ENCODE measurements around the gene HIP1.
"Not testable (repeated sequence)": the region's sequence is repeated elsewhere in the genome, so short reads cannot be mapped to it uniquely, and the experiment has no call there.

HIP1 gene

GRCh38 chr7:75639071-75639885 is 99.5 kb downstream of the HIP1 start:
- DNase-seq: peak; percentile 23

- peak; percentile 25 for DNase-seq
Measured at GRCh38 chr7:75638594-75639070, 100.1 kb downstream of the HIP1 start.

GRCh38 chr7:75637854-75638593 is 100.7 kb downstream of the HIP1 start:
- no peak for DNase-seq

GRCh38 chr7:75635036-75635435 is 103.7 kb downstream of the HIP1 start:
- DNase-seq: no peak

- not testable (repeated sequence) for DNase-seq
Measured at GRCh38 chr7:75632587-75632986, 106.2 kb downstream of the HIP1 start.

- no peak for DNase-seq
Measured at GRCh38 chr7:75631711-75632110, 107.0 kb downstream of the HIP1 start.

- no peak for DNase-seq
Measured at GRCh38 chr7:75630549-75630948, 108.2 kb downstream of the HIP1 start.

GRCh38 chr7:75629044-75629443 is 109.7 kb downstream of the HIP1 start:
- no peak for DNase-seq

GRCh38 chr7:75628055-75628454 is 110.7 kb downstream of the HIP1 start:
- no peak for DNase-seq

GRCh38 chr7:75626954-75627353 is 111.8 kb downstream of the HIP1 start:
- no peak for DNase-seq

GRCh38 chr7:75625868-75626267 is 112.9 kb downstream of the HIP1 start:
- no peak for DNase-seq

GRCh38 chr7:75624134-75624832 is 114.5 kb downstream of the HIP1 start:
- DNase-seq: no peak

- no peak for DNase-seq
Measured at GRCh38 chr7:75623390-75624133, 115.2 kb downstream of the HIP1 start.

GRCh38 chr7:75621124-75621523 is 117.6 kb downstream of the HIP1 start:
- DNase-seq: no peak

GRCh38 chr7:75619636-75620035 is 119.1 kb downstream of the HIP1 start:
- DNase-seq: no peak

- no peak for DNase-seq
Measured at GRCh38 chr7:75617634-75618234, 121.0 kb downstream of the HIP1 start.

- DNase-seq: no peak
Measured at GRCh38 chr7:75616421-75617167, 122.1 kb downstream of the HIP1 start.

- DNase-seq: no peak
Measured at GRCh38 chr7:75614401-75614800, 124.3 kb downstream of the HIP1 start.

GRCh38 chr7:75613351-75613750 is 125.4 kb downstream of the HIP1 start:
- DNase-seq: no peak

GRCh38 chr7:75611557-75612178 is 127.1 kb downstream of the HIP1 start:
- DNase-seq: no peak

GRCh38 chr7:75609416-75609815 is 129.3 kb downstream of the HIP1 start:
- DNase-seq: not testable (repeated sequence)

Measured in NCI-H1105 (cell line).